ENCODE results near the gene GALNTL6. TPM values are rescaled to one million over a fixed set of nuclear protein-coding genes. Genes with fewer than 3 reads are reported as not detected.
A peak's percentile ranks its signal among the peaks of the same experiment; 100 is the strongest.
"Not testable (repeated sequence)": the region's sequence is repeated elsewhere in the genome, so short reads cannot be mapped to it uniquely, and the experiment has no call there.

GALNTL6 gene
- total and polyA plus RNA-seq, 2 experiments from 2014 or later, result not detected

GRCh38 chr4:173037242-173037641 is 1224.0 kb downstream of the GALNTL6 start:
- Histone ChIP-seq H3K9me3 (ENCODE audit: low read depth) (no peaks in the 10 kb centered on the region), H3K4me3 (no peak overlapping the region), H3K36me3 (no peaks in the 10 kb centered on the region), H3K27ac (no peak overlapping the region), H3K27me3 (no peaks in the 10 kb centered on the region), H3K4me1 (ENCODE audit: low read depth) (no peaks in the 10 kb centered on the region)
- no peak for TF ChIP-seq CTCF (IDR thresholded peaks at IDR 0.05; ENCODE audit: low read depth, low read length)
- DNase-seq (ENCODE audit: low read depth in 1 of 2, low spot score in 1 of 2), result no peak

GRCh38 chr4:173038192-173038896 is 1225.1 kb downstream of the GALNTL6 start:
- Histone ChIP-seq H3K4me3 (no peak overlapping the region), H3K36me3 (no peaks in the 10 kb centered on the region), H3K9me3 (ENCODE audit: low read depth) (no peaks in the 10 kb centered on the region), H3K27ac (no peak overlapping the region), H3K27me3 (no peaks in the 10 kb centered on the region), H3K4me1 (ENCODE audit: low read depth) (no peaks in the 10 kb centered on the region)
- no peak for DNase-seq (ENCODE audit: low read depth in 1 of 2, low spot score in 1 of 2)
- TF ChIP-seq CTCF (IDR thresholded peaks at IDR 0.05; ENCODE audit: low read depth, low read length), result no peak

- no peak for TF ChIP-seq CTCF (IDR thresholded peaks at IDR 0.05; ENCODE audit: low read depth, low read length)
- no peak overlapping the region for H3K4me3 ChIP-seq
- no peaks in the 10 kb centered on the region for H3K36me3 ChIP-seq
- no peaks in the 10 kb centered on the region for H3K4me1 ChIP-seq (ENCODE audit: low read depth)
- no peaks in the 10 kb centered on the region for H3K27me3 ChIP-seq
- H3K27ac ChIP-seq, result no peak overlapping the region
- H3K9me3 ChIP-seq (ENCODE audit: low read depth), result no peaks in the 10 kb centered on the region
- peak in 1 of 2 donors; percentile 52 for DNase-seq (ENCODE audit: low read depth in 1 of 2, low spot score in 1 of 2)
Observed at GRCh38 chr4:173039617-173040577, 1226.7 kb downstream of the GALNTL6 start.

- DNase-seq (ENCODE audit: low read depth in 1 of 2, low spot score in 1 of 2), result no peak
- TF ChIP-seq CTCF (IDR thresholded peaks at IDR 0.05; ENCODE audit: low read depth, low read length), result no peak
- no peaks in the 10 kb centered on the region for H3K9me3 ChIP-seq (ENCODE audit: low read depth)
- no peak overlapping the region for H3K27ac ChIP-seq
- H3K36me3 ChIP-seq, result no peaks in the 10 kb centered on the region
- H3K4me1 ChIP-seq (ENCODE audit: low read depth), result no peaks in the 10 kb centered on the region
- H3K4me3 ChIP-seq, result no peak overlapping the region
- no peaks in the 10 kb centered on the region for H3K27me3 ChIP-seq
Observed at GRCh38 chr4:173041482-173041881, 1228.3 kb downstream of the GALNTL6 start.

- H3K4me3 ChIP-seq; DNase-seq (ENCODE audit: low read depth in 1 of 2, low spot score in 1 of 2); H3K27ac ChIP-seq; H3K36me3 ChIP-seq; H3K9me3 ChIP-seq (ENCODE audit: low read depth); H3K4me1 ChIP-seq (ENCODE audit: low read depth); H3K27me3 ChIP-seq: not testable (repeated sequence)
Observed at GRCh38 chr4:173042139-173042538, 1228.9 kb downstream of the GALNTL6 start.

DNA sequence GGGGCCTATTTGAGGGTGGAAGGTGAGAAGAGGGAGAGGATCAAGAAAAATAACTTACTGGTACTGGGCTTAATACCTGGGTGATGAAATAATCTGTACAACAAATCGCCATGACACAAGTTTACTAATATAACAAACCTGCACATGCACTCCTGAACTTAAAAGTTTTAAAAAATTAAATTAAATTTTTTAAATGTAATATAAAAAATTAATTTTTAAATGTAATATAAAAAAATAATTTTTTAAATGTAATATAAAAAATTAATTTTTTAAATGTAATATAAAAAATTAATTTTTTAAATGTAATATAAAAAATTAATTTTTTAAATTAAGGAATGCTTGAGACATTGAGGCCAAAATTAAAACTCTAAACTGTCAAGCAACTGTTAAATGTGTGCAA is 1231.1 kb downstream of the GALNTL6 start:
- no peaks in the 10 kb centered on the region for H3K4me1 ChIP-seq (ENCODE audit: low read depth)
- H3K27me3 ChIP-seq, result no peaks in the 10 kb centered on the region
- no peak overlapping the region for H3K4me3 ChIP-seq
- H3K27ac ChIP-seq, result no peak overlapping the region
- DNase-seq (ENCODE audit: low read depth in 1 of 2, low spot score in 1 of 2), result no peak
- TF ChIP-seq CTCF (IDR thresholded peaks at IDR 0.05; ENCODE audit: low read depth, low read length), result no peak
- no peaks in the 10 kb centered on the region for H3K36me3 ChIP-seq
- no peaks in the 10 kb centered on the region for H3K9me3 ChIP-seq (ENCODE audit: low read depth)

All from cardiac muscle cell (in vitro differentiated cells and primary cell).